SK-N-SH (cell line): ENCODE measurements around the gene CIAO2A. TPM values are rescaled to one million over a fixed set of nuclear protein-coding genes. Genes with fewer than 3 reads are reported as not detected.

Experiments
- CTCF ChIA-PET: fragments of 300-600, 350-600 bp; formaldehyde crosslinking; extraction: SDS; loops from one replicate; lab custom pipeline; 2021; lab: Yijun Ruan, JAX
- POLR2A ChIA-PET: fragments of 350-600 bp; sonication (Branson Sonifier 250); formaldehyde crosslinking; extraction: SDS; loops from one replicate; lab custom pipeline; 2020; ENCODE audit warnings: antibody characterized with exemption, inconsistent platforms; lab: Yijun Ruan, JAX
- DNase-seq: peaks from one replicate; pipeline ENCODE4 v3.0.0; 2012
- H2AFZ ChIP-seq: fragments of 200-600 bp; sonication (generic); 2 replicates; pipeline ENCODE4 v1.8.1; 2016; ENCODE audit warnings: antibody characterized with exemption, mild to moderate bottlenecking, low read depth
- H3F3A ChIP-seq: fragments of 200-600 bp; sonication (generic); replicated peaks from 2 replicates; pipeline ENCODE3; 2016; ENCODE audit warnings: antibody characterized with exemption, mild to moderate bottlenecking; ENCODE audit not compliant: insufficient read depth
- H3K27ac ChIP-seq, 2 experiments: fragments of 200-500 bp in 1 of 2; fragments of 200-600 bp in 1 of 2; sonication (Bioruptor generic) in 1 of 2; sonication (generic), shearing (Covaris generic) in 1 of 2; 2 replicates each; pipeline versions ENCODE4 v1.5.1 to v1.6.1; 2014 to 2016; ENCODE audit warnings: low read depth in 2 of 2, inconsistent platforms in 1 of 2, low read length in 1 of 2, mild to moderate bottlenecking in 1 of 2, mixed read lengths in 1 of 2
- H3K27me3 ChIP-seq: fragments of 200-600 bp; sonication (generic), shearing (Covaris generic); 2 replicates; pipeline ENCODE4 v1.6.1; 2016; ENCODE audit warnings: mixed run types; ENCODE audit not compliant: insufficient read depth
- H3K36me3 ChIP-seq, 2 experiments: fragments of 200-500 bp in 1 of 2; fragments of 200-600 bp in 1 of 2; sonication (Bioruptor generic) in 1 of 2; sonication (generic) in 1 of 2; replicated peaks in 1 of 2; 2 replicates each; pipeline versions ENCODE3 to v1.5.1; 2014 to 2016; ENCODE audit warnings: low read length in 1 of 2, mild to moderate bottlenecking in 1 of 2; ENCODE audit not compliant: insufficient read depth in 2 of 2, control insufficient read depth in 1 of 2
- H3K4me1 ChIP-seq, 2 experiments: fragments of 200-500 bp in 1 of 2; fragments of 200-600 bp in 1 of 2; sonication (Bioruptor generic) in 1 of 2; sonication (generic), shearing (Covaris generic) in 1 of 2; 2 replicates each; pipeline versions ENCODE4 v1.5.1 to v1.6.1; 2014 to 2016; ENCODE audit warnings: low read depth in 1 of 2, low read length in 1 of 2, mixed run types in 1 of 2; ENCODE audit not compliant: insufficient read depth in 2 of 2, control insufficient read depth in 1 of 2
- H3K4me2 ChIP-seq: fragments of 200-600 bp; sonication (generic), shearing (Covaris generic); 2 replicates; pipeline ENCODE4 v1.6.1; 2017; ENCODE audit warnings: mixed run types
- H3K4me3 ChIP-seq, 2 experiments: fragments of 200-500 bp in 1 of 2; fragments of 200-600 bp in 1 of 2; sonication (Bioruptor generic) in 1 of 2; sonication (generic), shearing (Covaris generic) in 1 of 2; 2 replicates each; pipeline versions ENCODE4 v1.5.1 to v1.8.1; 2014 to 2016; ENCODE audit warnings: low read depth in 2 of 2, inconsistent platforms in 1 of 2, low read length in 1 of 2, mild to moderate bottlenecking in 1 of 2, mixed read lengths in 1 of 2, moderate library complexity in 1 of 2
- H3K79me2 ChIP-seq: fragments of 200-600 bp; sonication (generic); 2 replicates; pipeline ENCODE4 v1.8.1; 2017; ENCODE audit warnings: mild to moderate bottlenecking; ENCODE audit not compliant: insufficient read depth
- H3K9ac ChIP-seq: fragments of 200-600 bp; sonication (generic); 2 replicates; pipeline ENCODE4 v1.6.1; 2017; ENCODE audit warnings: mixed run types
- H3K9me2 ChIP-seq: fragments of 200-600 bp; sonication (generic); 2 replicates; pipeline ENCODE4 v1.6.1; 2017; ENCODE audit warnings: mixed run types
- H3K9me3 ChIP-seq: fragments of 200-600 bp; sonication (generic); 2 replicates; pipeline ENCODE4 v1.6.1; 2017; ENCODE audit warnings: mixed run types, mild to moderate bottlenecking, moderate library complexity
- H4K20me1 ChIP-seq: fragments of 200-600 bp; sonication (generic); 2 replicates; pipeline ENCODE4 v1.6.1; 2017; ENCODE audit warnings: mild to moderate bottlenecking, mixed run types; ENCODE audit not compliant: insufficient read depth
- CHD2 ChIP-seq: fragments of 150-350 bp; IDR thresholded peaks from 2 replicates; pipeline ENCODE4 v1.6.1; 2018; ENCODE audit warnings: low read length; ENCODE audit not compliant: partially characterized antibody
- FOSL2 ChIP-seq: IDR thresholded peaks from 2 replicates; pipeline ENCODE4 v1.4.0; 2012; ENCODE audit warnings: low read depth, mild to moderate bottlenecking, moderate library complexity, borderline replicate concordance
- IRF3 ChIP-seq: fragments of 150-350 bp; IDR thresholded peaks from 2 replicates; pipeline ENCODE4 v1.6.1; 2016; ENCODE audit warnings: mild to moderate bottlenecking, low read depth, low read length
- JUND ChIP-seq: IDR thresholded peaks from 2 replicates; pipeline ENCODE4 v1.4.0; 2012
- MXI1 ChIP-seq: IDR thresholded peaks from 2 replicates; pipeline ENCODE4 v1.6.1; 2012; ENCODE audit warnings: mild to moderate bottlenecking, low read depth, low read length, improper control_type of control experiment
- NFIC ChIP-seq: IDR thresholded peaks from 2 replicates; pipeline ENCODE4 v1.4.0; 2012; ENCODE audit warnings: borderline replicate concordance
- NRF1 ChIP-seq: IDR thresholded peaks from 2 replicates; pipeline ENCODE4 v1.6.1; 2012; ENCODE audit warnings: low read depth, mild to moderate bottlenecking, low read length
- RAD21 ChIP-seq: IDR thresholded peaks from 2 replicates; pipeline ENCODE4 v1.6.1; 2012; ENCODE audit warnings: mild to moderate bottlenecking, low read length
- RFX5 ChIP-seq: IDR thresholded peaks from 2 replicates; pipeline ENCODE4 v1.6.1; 2012; ENCODE audit warnings: mild to moderate bottlenecking, improper control_type of control experiment, low read length
- TAF1 ChIP-seq: IDR thresholded peaks from 2 replicates; pipeline ENCODE4 v1.6.1; 2012; ENCODE audit warnings: low read depth, mild to moderate bottlenecking, low read length, moderate library complexity, borderline replicate concordance
- TEAD4 ChIP-seq: IDR thresholded peaks from 2 replicates; pipeline ENCODE4 v1.4.0; 2012; ENCODE audit warnings: mild to moderate bottlenecking, borderline replicate concordance; ENCODE audit not compliant: insufficient read depth
- WGBS: methylation state at CpG from one replicate; pipeline ENCODE4 v1.1.6; 2017; ENCODE audit warnings: low lambda C conversion rate; 5-methylcytosine and 5-hydroxymethylcytosine counted together
- polyA plus RNA-seq, 3 experiments: library from polyadenylated mRNA; depleted of rRNA; stranded (reverse); fragments of >200 nt; gene quantifications; 2 replicates each; pipeline ENCODE4 v1.2.3, GENCODE V29; 2012

The CIAO2A gene
- polyA plus RNA-seq, 1 of the 3 experiments (the other 2 are of a cell fraction): 65.3 TPM

DNA sequence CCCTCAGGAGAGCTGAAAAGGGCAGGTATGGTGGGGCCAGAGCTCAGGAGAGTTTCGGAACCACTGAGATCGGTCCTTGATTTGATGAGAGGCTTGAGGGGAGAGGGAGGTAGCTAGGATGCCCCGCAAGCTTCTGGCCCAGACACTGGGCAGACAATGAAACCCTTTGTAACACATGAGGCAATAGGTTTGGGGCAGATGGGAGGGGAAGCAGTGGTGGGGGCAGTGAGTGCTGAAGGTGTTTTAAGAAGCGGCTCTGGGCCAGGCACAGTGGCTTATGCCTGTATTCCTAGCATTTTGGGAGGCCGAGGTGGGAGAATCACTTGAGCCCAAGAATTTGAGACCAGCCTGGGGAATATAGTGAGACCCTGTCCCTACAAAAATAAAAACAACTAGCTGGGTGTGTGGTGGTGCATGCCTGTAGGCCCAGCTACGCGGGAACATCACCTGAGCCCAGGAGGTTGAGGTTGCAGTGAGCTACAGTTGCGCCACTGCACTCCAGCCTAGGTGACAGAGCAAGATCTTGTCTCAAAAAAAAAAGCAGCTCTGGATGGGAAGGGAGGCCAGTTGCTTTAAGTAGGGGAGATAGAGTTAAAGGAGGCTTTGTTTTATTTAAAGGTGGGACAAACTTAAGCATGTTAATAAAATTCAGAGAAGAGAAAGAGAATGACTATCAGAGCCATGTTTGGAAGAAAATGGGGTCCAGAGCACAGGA lies 48.3 kb upstream of the CIAO2A start:
- no peak overlapping the region for H3K4me2 ChIP-seq
- H3K36me3 ChIP-seq: peaks cover 15 to 56% of the 10 kb centered on the region in 2 experiments
- H3K79me2 ChIP-seq: no peaks in the 10 kb centered on the region
- H2AFZ ChIP-seq: no peak overlapping the region
- no peak overlapping the region for H3K27ac ChIP-seq
- H4K20me1 ChIP-seq: no peaks in the 10 kb centered on the region
- no peak for DNase-seq
- no peaks in the 10 kb centered on the region for H3K9me3 ChIP-seq
- H3K4me3 ChIP-seq: no peak overlapping the region
- ChIA-PET CTCF (interaction anchor here (0.7 to 1.3 kb wide), 2 partner anchors 12 to 20 kb away, joined by 3 to 4 read pairs; no protein-coding TSS in a partner anchor), POLR2A (no interaction called here)
- no peaks in the 10 kb centered on the region for H3K9me2 ChIP-seq
- WGBS: 97% methylated on average over 8 of the region's 8 CpGs
- H3F3A ChIP-seq: peaks cover 7% of the 10 kb centered on the region
- no peak overlapping the region for H3K9ac ChIP-seq
- no peaks in the 10 kb centered on the region for H3K27me3 ChIP-seq
- peaks cover 0 to 23% of the 10 kb centered on the region in 2 experiments; a peak in 2 of 4 replicates for H3K4me1 ChIP-seq
- TF ChIP-seq TEAD4: no peak

DNA sequence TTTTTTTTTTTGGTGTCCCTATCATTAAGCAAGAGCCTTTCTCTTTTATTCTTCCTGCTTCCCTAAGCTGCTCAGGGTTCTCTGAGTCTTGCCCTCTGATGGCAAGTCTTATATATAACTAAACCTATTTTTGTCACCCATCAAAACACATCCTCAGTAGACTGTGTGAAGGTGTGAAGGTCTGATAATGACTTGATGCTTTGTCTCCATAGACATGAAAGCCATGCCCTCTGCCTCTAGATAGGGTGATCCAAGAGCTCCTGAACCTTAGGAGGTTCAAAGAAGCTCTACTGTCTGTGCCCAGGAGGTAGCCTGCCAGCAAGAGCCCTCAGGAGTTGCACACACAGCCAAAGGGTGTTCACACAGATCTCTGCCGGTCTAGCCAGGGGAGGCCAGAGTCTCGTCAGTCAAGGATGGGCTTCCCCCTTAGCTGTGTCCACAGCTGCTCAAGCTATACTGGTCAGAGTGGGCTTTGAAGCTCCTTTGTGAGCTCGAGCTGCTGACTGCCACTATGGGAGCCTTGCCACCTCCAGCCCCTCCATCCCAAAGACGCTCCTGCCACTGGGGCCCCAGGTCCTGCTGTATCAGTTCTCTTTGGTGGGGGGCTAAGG lies 44.8 kb upstream of the CIAO2A start:
- Histone ChIP-seq H3K36me3 (peaks cover 15 to 68% of the 10 kb centered on the region in 2 experiments), H3K27ac (no peak overlapping the region), H3K4me3 (no peak overlapping the region), H3K9me2 (no peaks in the 10 kb centered on the region), H3K4me1 (peaks cover 0 to 4% of the 10 kb centered on the region in 2 experiments; a peak in 1 of 4 replicates), H3K27me3 (no peaks in the 10 kb centered on the region), H3K79me2 (no peaks in the 10 kb centered on the region), H4K20me1 (no peaks in the 10 kb centered on the region), H3K4me2 (no peak overlapping the region), H3F3A (no peaks in the 10 kb centered on the region), H3K9me3 (no peaks in the 10 kb centered on the region), H2AFZ (no peak overlapping the region), H3K9ac (no peak overlapping the region)
- 94% methylated on average over 3 of the region's 4 CpGs for WGBS
- no peak for TF ChIP-seq NRF1
- TF ChIP-seq TAF1: no peak
- TF ChIP-seq CHD2: no peak
- no peak for TF ChIP-seq MXI1
- no peak for TF ChIP-seq JUND
- no peak for TF ChIP-seq RAD21
- no peak for TF ChIP-seq IRF3
- no peak for TF ChIP-seq FOSL2
- no peak for TF ChIP-seq RFX5
- TF ChIP-seq TEAD4: no peak
- TF ChIP-seq NFIC: no peak
- CTCF ChIA-PET: interaction anchor here (0.6 kb wide), 1 partner anchor 843 kb away, joined by 3 read pairs; no protein-coding TSS in a partner anchor
- POLR2A ChIA-PET: no interaction called here
- no peak for DNase-seq
